HEK293T (cell line): ENCODE measurements around the gene PLPPR2.

Experiments
- CTCF ChIA-PET: fragments of 350-600 bp; formaldehyde crosslinking; extraction: SDS; loops from one replicate; lab custom pipeline; 2021; ENCODE audit warnings: antibody characterized with exemption, inconsistent platforms; lab: Yijun Ruan, JAX
- POLR2A ChIA-PET: fragments of 350-600 bp; formaldehyde crosslinking; extraction: SDS; loops from one replicate; lab custom pipeline; 2020; ENCODE audit warnings: antibody characterized with exemption, inconsistent platforms; lab: Yijun Ruan, JAX
- DNase-seq: peaks from one replicate; pipeline ENCODE4 v3.0.0; 2012; ENCODE audit warnings: mixed read lengths; ENCODE audit errors: extremely low spot score
- ARNT ChIP-seq: fragments of 450-650 bp; IDR thresholded peaks from 2 replicates; pipeline ENCODE4 v1.6.1; 2017; ENCODE audit warnings: mild to moderate bottlenecking
- BHLHE40 ChIP-seq: fragments of 450-650 bp; IDR thresholded peaks from 2 replicates; pipeline ENCODE4 v1.6.1; 2016; ENCODE audit warnings: mild to moderate bottlenecking, moderate library complexity, borderline replicate concordance
- CTBP1 ChIP-seq: fragments of 450-650 bp; IDR thresholded peaks from 2 replicates; pipeline ENCODE4 v1.6.1; 2016; ENCODE audit warnings: borderline replicate concordance
- ELF4 ChIP-seq: fragments of 450-650 bp; IDR thresholded peaks from 2 replicates; pipeline ENCODE4 v1.6.1; 2017; ENCODE audit warnings: antibody characterized with exemption
- FOXA1 ChIP-seq: fragments of 450-650 bp; IDR thresholded peaks from 2 replicates; pipeline ENCODE4 v1.6.1; 2016; ENCODE audit warnings: mild to moderate bottlenecking
- FOXK2 ChIP-seq: fragments of 450-650 bp; IDR thresholded peaks from 2 replicates; pipeline ENCODE4 v1.6.1; 2016; ENCODE audit warnings: mild to moderate bottlenecking
- FOXM1 ChIP-seq: fragments of 450-650 bp; IDR thresholded peaks from 2 replicates; pipeline ENCODE4 v1.6.1; 2017; ENCODE audit warnings: mild to moderate bottlenecking, borderline replicate concordance
- HDGF ChIP-seq: fragments of 450-650 bp; IDR thresholded peaks from 2 replicates; pipeline ENCODE4 v1.6.1; 2017; ENCODE audit warnings: antibody characterized with exemption, borderline replicate concordance
- L3MBTL2 ChIP-seq: fragments of 450-650 bp; conservative IDR thresholded peaks from 2 replicates; pipeline ENCODE4 v1.6.1; 2016; ENCODE audit warnings: mild to moderate bottlenecking
- LEF1 ChIP-seq: fragments of 450-650 bp; IDR thresholded peaks from 2 replicates; pipeline ENCODE4 v1.6.1; 2017; ENCODE audit warnings: mild to moderate bottlenecking, borderline replicate concordance
- NFRKB ChIP-seq: fragments of 450-650 bp; IDR thresholded peaks from 2 replicates; pipeline ENCODE4 v1.6.1; 2016; ENCODE audit warnings: mild to moderate bottlenecking, moderate library complexity
- SP1 ChIP-seq: fragments of 450-650 bp; IDR thresholded peaks from 2 replicates; pipeline ENCODE4 v1.6.1; 2017
- SUZ12 ChIP-seq: fragments of 450-650 bp; IDR thresholded peaks from 2 replicates; pipeline ENCODE4 v1.6.1; 2016; ENCODE audit warnings: mild to moderate bottlenecking
- TARDBP ChIP-seq: fragments of 450-650 bp; IDR thresholded peaks from 2 replicates; pipeline ENCODE4 v1.6.1; 2016
- ZNF384 ChIP-seq: fragments of 450-650 bp; IDR thresholded peaks from 2 replicates; pipeline ENCODE4 v1.6.1; 2016
- TF ChIP-seq, protein P1 (sequence below): fragments of 450-650 bp; IDR thresholded peaks from 2 replicates; pipeline ENCODE4 v1.6.1; 2016

Gene PLPPR2

DNA sequence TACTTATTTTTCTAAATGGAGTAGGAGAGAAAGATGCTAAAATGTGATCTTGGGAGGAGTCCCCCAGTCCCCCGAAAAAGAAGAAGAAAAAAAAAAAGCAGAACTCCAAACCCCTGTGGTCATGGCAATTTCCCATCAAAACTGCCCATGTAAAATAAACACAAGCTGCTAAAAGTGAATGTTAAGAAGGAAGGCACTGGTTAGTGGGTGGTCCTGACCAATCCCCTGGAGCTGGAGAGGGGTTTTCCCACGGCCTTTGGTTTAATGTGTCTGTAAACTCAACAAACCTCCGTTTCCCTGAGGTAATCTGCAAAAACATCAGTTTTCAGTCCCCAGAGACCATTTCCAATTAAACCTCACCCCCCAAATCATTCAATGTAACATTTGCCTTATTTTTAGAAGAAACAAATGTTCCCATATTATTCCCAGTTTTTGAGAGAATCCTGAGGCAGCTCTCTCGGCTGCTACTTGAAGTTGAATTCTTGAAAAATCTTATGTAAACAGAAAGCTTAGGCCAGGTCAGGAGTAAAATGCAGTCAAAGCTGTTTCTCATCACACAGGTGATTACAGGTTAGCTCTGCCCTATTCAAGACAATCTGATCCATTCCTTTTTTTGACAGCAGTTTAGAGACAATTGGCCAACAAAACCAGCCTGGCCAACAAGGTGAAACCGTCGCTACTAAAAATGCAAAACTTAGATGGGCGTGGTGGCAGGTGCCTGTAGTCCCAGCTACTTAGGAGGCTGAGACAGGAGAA, 32.8 kb upstream of the PLPPR2 start:
- TF ChIP-seq SP1 (no peak), SUZ12 (no peak), ZNF384 (no peak), FOXM1 (no peak), L3MBTL2 (no peak), HDGF (no peak), BHLHE40 (no peak), FOXA1 (no peak)
- TF ChIP-seq, protein P1, sequence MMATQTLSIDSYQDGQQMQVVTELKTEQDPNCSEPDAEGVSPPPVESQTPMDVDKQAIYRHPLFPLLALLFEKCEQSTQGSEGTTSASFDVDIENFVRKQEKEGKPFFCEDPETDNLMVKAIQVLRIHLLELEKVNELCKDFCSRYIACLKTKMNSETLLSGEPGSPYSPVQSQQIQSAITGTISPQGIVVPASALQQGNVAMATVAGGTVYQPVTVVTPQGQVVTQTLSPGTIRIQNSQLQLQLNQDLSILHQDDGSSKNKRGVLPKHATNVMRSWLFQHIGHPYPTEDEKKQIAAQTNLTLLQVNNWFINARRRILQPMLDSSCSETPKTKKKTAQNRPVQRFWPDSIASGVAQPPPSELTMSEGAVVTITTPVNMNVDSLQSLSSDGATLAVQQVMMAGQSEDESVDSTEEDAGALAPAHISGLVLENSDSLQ, result no peak
- ChIA-PET CTCF (interaction anchor here (1.0 to 1.5 kb wide), 3 partner anchors 22 to 59 kb away, joined by 4 read pairs; no protein-coding TSS in a partner anchor), POLR2A (interaction anchor here (1.3 to 2.8 kb wide), 3 partner anchors 22 to 52 kb away, joined by 5 to 13 read pairs (median 10); partner anchors contain the start of genes CCDC159, SWSAP1 and TMEM205)
- no peak for DNase-seq

DNA sequence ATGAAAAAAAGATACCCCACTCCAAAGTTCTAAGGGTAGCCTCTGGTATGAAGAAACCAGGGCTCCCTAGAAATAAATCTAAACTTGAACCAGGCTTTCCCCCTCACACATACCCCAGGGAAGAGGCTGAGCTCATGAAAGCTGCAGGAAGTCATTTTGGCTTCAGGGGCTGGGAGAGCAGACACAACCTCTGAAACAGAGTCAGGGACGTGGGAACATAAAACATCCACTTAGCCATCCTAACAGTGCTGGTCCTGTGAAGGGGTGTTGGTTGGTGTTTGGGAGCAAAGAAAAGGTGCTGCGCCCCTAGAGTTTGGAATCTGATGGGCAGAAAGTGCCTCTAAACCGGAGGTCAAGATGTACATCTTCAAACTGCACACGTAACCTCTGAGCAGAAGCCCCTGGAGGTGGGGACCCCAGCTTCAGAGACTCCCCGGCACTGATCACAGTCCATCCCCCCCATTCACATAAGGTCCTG, 31.6 kb upstream of the PLPPR2 start:
- ChIA-PET CTCF (interaction anchor here (1.5 kb wide), 1 partner anchor 58 kb away, joined by 4 read pairs; no protein-coding TSS in a partner anchor), POLR2A (interaction anchor here (1.1 to 2.8 kb wide), 3 partner anchors 23 to 51 kb away, joined by 4 to 13 read pairs (median 10); partner anchors contain the start of genes CCDC159, SWSAP1 and TMEM205)
- TF ChIP-seq CTBP1, result no peak
- no peak for TF ChIP-seq SUZ12
- TF ChIP-seq, protein P1, result no peak
- no peak for TF ChIP-seq ZNF384
- TF ChIP-seq SP1, result no peak
- no peak for TF ChIP-seq FOXM1
- no peak for TF ChIP-seq LEF1
- TF ChIP-seq FOXA1, result no peak
- TF ChIP-seq HDGF, result no peak
- no peak for TF ChIP-seq BHLHE40
- TF ChIP-seq L3MBTL2, result no peak
- TF ChIP-seq TARDBP, result no peak
- TF ChIP-seq ARNT, result no peak
- TF ChIP-seq FOXK2, result no peak
- DNase-seq, result no peak

DNA sequence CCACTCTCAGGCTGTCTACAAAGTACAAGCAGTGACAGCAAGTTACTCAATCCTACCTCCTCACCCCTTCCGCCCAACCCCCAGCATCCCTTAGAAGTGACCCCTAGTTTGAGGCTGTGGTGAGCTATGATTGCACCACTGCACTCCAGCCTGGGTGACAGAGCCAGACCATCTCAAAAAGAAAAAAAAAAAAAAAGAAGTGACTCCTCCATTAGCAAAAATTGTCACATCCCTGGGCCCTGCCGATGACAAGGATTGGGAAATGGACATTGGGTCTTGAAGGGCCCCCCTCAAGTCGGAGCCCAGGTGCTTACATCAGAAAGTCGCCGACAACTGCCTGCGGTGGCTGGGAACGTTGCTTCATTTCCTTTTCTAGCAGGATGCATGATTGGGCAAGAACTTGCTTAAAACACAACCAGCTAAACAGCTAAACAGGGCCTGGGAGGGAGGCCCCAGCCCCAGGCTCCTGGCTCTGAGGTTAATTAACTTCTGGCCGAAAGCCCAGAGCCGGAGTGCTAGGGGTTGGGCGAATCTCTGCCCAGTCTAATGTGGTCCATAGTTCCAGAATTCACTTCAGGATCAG, 31.1 kb upstream of the PLPPR2 start:
- peak; percentile 58 for DNase-seq
- ChIA-PET POLR2A (interaction anchor here (1.1 to 2.8 kb wide), 3 partner anchors 15 to 51 kb away, joined by 4 to 13 read pairs (median 4); partner anchors contain the start of genes CCDC159, RAB3D, SWSAP1 and TMEM205), CTCF (interaction anchor here (0.6 kb wide), 1 partner anchor 49 kb away, joined by 4 read pairs; no protein-coding TSS in a partner anchor)
- TF ChIP-seq L3MBTL2 (no peak), ELF4 (no peak), HDGF (no peak), NFRKB (no peak), FOXK2 (no peak), TARDBP (no peak), SP1 (no peak), FOXA1 (no peak), ARNT (no peak)

DNA sequence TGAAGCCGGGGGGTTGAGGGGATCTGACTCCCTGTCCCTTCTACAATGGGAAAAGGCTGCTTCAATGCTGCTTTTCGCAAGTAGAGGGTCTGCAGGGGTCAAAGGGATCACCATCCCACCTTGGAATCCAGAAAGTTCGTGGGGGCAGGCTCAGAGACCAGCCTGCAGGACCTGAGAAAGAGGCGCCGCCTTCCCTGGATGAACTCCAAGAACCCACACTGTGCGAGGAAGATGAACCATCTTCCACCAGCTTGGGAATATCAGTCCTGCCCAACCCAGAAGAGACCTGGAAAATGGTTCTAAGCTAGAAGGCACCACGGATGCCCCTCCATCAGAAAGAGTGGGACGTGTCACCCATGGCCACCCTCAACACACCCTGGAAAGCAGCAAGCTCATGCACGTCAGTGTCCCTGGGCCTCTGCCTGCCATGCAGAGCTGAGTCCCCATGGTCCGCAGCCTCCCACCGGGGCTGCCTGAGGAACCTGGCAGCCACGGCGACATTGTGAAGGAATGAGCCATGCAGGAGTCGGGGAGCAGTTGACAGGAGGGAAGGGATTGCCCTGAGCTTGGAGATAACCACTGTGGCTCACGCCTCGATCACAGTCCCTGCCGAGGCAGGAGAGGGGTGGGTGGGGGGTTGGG, 30.4 kb upstream of the PLPPR2 start:
- CTCF ChIA-PET, result interaction anchor here (0.6 kb wide), 1 partner anchor 48 kb away, joined by 4 read pairs; no protein-coding TSS in a partner anchor
- TF ChIP-seq LEF1 (no peak), CTBP1 (no peak)
- DNase-seq, result no peak
- POLR2A ChIA-PET, result interaction anchor here (1.1 to 1.3 kb wide), 2 partner anchors 14 to 22 kb away, joined by 4 read pairs; partner anchors contain the start of genes CCDC159, RAB3D and TMEM205

DNA sequence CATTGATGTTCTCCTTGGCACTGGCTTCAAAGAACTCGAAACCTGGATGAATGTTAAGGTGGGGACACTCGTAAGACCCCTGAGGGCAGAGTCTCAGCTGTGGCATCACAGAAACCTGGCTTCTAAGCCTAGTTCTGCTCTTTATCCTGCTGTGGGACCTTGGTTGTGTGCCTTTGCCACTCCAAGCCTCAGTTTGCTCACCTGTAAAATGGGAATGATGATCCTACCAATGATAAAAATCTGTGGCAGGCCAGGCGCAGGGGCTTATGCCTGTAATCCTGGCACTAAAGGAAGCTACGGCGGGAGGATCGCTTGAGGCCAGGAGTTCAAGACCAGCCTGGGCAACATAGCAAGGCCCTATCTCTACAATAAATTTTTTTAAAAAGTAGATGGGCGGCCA, 29.7 kb upstream of the PLPPR2 start:
- POLR2A ChIA-PET, result interaction anchor here (1.3 kb wide), 1 partner anchor 14 kb away, joined by 4 read pairs; the partner anchor contains the start of gene RAB3D

More for the DNA sequence above, 29.7 kb upstream of the PLPPR2 start:
- CTCF ChIA-PET, result no interaction called here
- no peak for TF ChIP-seq TARDBP
- no peak for TF ChIP-seq CTBP1
- TF ChIP-seq, protein P1, result no peak
- no peak for TF ChIP-seq ELF4
- TF ChIP-seq NFRKB, result no peak
- no peak for TF ChIP-seq HDGF
- no peak for TF ChIP-seq FOXM1
- TF ChIP-seq ZNF384, result no peak
- TF ChIP-seq SP1, result no peak
- no peak for TF ChIP-seq L3MBTL2
- TF ChIP-seq FOXK2, result no peak
- TF ChIP-seq BHLHE40, result no peak
- no peak for DNase-seq
